ENCODE results near the gene MRPL28.

GRCh38 chr16:375212-375611 is 4.9 kb upstream of the MRPL28 start:
- TF ChIP-seq CTCF (IDR thresholded peaks at IDR 0.05 in 8 of 11, conservative IDR thresholded peaks at IDR 0.05 in 3 of 11) (no peak), POLR2A (IDR thresholded peaks at IDR 0.05) (no peak), POLR2AphosphoS5 (IDR thresholded peaks at IDR 0.05) (no peak)

All from spleen (tissue), 7 donors.